Uterus (tissue), 4 donors: Measurements from ENCODE around the gene FKRP. TPM values are rescaled to one million over a fixed set of nuclear protein-coding genes. Genes with fewer than 3 reads are reported as not detected.

Source experiments
- DNase-seq, 2 donors: peaks; one replicate each; pipeline ENCODE4 v3.0.0-alpha.2; 2019 to 2020
- H3K27ac ChIP-seq, 2 donors: fragments of 200-600 bp; sonication (generic); 1 replicate in 1 of 2; 2 replicates in 1 of 2; pipeline ENCODE4 v1.5.1; 2016 to 2018
- H3K27me3 ChIP-seq, 2 donors: fragments of 200-600 bp; sonication (generic); one replicate each; pipeline ENCODE4 v1.5.1; 2018 to 2019; ENCODE audit warnings: control low read depth in 1 of 2
- H3K36me3 ChIP-seq, 2 donors: fragments of 200-600 bp; sonication (generic); one replicate each; pipeline ENCODE4 v1.5.1; 2019; ENCODE audit warnings: control low read depth in 1 of 2
- H3K4me1 ChIP-seq, 2 donors: fragments of 200-600 bp; sonication (generic); one replicate each; pipeline ENCODE4 v1.5.1; 2018 to 2019; ENCODE audit warnings: control low read depth in 1 of 2
- H3K4me3 ChIP-seq, 2 donors: fragments of 200-600 bp; sonication (generic); 1 replicate in 1 of 2; 2 replicates in 1 of 2; pipeline ENCODE4 v1.5.1; 2018 to 2019; ENCODE audit warnings: mild to moderate bottlenecking in 1 of 2
- H3K9me3 ChIP-seq, 2 donors: fragments of 200-600 bp; sonication (generic); one replicate each; pipeline ENCODE4 v1.5.1; 2019; ENCODE audit warnings: control low read depth in 1 of 2
- POLR2A ChIP-seq, 2 donors: fragments of 450-650 bp; IDR thresholded peaks; one replicate each; pipeline ENCODE4 v1.6.1; 2016; ENCODE audit warnings: antibody characterized with exemption in 2 of 2, mild to moderate bottlenecking in 1 of 2, moderate library complexity in 1 of 2
- intact Hi-C: fragments of 100-400 bp; cut with DNase I; formaldehyde crosslinking; loops from one replicate; pipeline ENCODE4 v1.15.1; 2023; ENCODE audit warnings: low total_unique reads
- total RNA-seq, 4 donors: library from RNA; depleted of rRNA in 3 of 4; stranded (reverse); fragments of >200 nt in 3 of 4; gene quantifications; one replicate each; pipeline versions ENCODE4 v1.1.0 to v1.2.4, GENCODE V29; 2014 to 2023
- TF ChIP-seq, protein P1 (sequence below), 4 experiments: fragments of 200-600 bp in 2 of 4; fragments of 450-650 bp in 2 of 4; sonication (generic) in 2 of 4; IDR thresholded peaks; one replicate each; pipeline ENCODE4 v1.5.1; 2016 to 2019; ENCODE audit warnings: antibody characterized with exemption in 4 of 4, mild to moderate bottlenecking in 2 of 4, moderate library complexity in 1 of 4
- donor health status: DM: yes; HTN: yes; CAD: no.

Gene FKRP
- total RNA-seq, 4 donors from 2014 or later: 7.4 to 154 (median 22.1) TPM

DNA sequence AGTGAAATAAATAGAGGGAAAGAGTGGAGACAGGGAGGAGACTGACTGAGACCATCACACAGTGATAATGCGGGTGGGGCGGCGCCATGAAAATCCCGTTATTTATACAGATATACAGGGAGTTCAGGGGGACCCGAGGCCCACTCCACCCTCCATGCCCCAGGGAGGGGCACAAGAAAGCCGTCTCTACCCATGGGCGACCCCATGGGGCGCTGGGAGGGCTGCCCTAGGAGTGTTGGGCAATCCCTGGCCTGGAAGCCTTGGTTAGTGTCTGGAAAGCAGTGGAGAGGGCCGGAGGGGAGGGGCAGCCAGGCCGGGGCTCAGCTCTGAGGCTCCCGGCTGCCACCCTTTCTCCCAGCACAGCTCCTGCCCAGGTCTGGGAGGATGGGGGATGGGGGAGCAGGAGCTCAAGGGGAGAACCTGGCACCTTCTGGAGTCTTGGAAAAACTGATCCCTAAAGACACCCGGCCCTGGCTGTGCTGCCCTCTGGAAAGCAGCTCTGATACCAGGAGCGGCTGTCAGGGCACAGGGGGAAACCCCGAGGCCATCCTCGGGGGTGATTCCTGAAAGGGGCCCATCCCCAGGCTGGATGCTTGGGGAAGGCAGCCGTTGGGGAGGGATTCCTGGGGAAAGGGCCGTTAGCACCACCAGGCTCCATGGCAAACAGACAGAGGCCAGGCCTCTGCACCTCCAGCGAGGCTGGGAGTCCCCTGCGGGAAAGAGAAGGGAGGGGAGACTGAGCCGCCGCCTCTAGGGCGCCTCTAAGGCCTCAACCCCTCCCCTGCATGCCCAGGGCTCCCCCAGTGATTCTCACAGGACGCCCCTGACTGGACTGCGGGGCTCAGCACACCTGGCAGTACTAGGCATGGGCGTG lies 26.0 kb upstream of the FKRP start:
- TF ChIP-seq POLR2A (IDR thresholded peaks at IDR 0.05): no peak
- TF ChIP-seq, protein P1, sequence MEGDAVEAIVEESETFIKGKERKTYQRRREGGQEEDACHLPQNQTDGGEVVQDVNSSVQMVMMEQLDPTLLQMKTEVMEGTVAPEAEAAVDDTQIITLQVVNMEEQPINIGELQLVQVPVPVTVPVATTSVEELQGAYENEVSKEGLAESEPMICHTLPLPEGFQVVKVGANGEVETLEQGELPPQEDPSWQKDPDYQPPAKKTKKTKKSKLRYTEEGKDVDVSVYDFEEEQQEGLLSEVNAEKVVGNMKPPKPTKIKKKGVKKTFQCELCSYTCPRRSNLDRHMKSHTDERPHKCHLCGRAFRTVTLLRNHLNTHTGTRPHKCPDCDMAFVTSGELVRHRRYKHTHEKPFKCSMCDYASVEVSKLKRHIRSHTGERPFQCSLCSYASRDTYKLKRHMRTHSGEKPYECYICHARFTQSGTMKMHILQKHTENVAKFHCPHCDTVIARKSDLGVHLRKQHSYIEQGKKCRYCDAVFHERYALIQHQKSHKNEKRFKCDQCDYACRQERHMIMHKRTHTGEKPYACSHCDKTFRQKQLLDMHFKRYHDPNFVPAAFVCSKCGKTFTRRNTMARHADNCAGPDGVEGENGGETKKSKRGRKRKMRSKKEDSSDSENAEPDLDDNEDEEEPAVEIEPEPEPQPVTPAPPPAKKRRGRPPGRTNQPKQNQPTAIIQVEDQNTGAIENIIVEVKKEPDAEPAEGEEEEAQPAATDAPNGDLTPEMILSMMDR (IDR thresholded peaks at IDR 0.05): no peak
- Histone ChIP-seq H3K9me3 (no peaks in the 10 kb centered on the region), H3K27ac (peak overlapping the region in 1 of 2 donors; percentile 0), H3K4me3 (no peak overlapping the region), H3K36me3 (no peaks in the 10 kb centered on the region), H3K4me1 (peaks cover 7 to 9% of the 10 kb centered on the region in 2 donors), H3K27me3 (no peaks in the 10 kb centered on the region)
- no peak for DNase-seq
- intact Hi-C loops: no loop called here

- TF ChIP-seq, protein P1 (IDR thresholded peaks at IDR 0.05): no peak
- no peak for TF ChIP-seq POLR2A (IDR thresholded peaks at IDR 0.05)
- no peak for DNase-seq
- no peaks in the 10 kb centered on the region for H3K27me3 ChIP-seq
- no peak overlapping the region for H3K27ac ChIP-seq
- H3K4me1 ChIP-seq: peaks cover 0 to 4% of the 10 kb centered on the region in 2 donors
- no peaks in the 10 kb centered on the region for H3K9me3 ChIP-seq
- H3K4me3 ChIP-seq: no peak overlapping the region
- H3K36me3 ChIP-seq: no peaks in the 10 kb centered on the region
- intact Hi-C loops: no loop called here
These were observed 25.2 kb upstream of the FKRP start for GRCh38 chr19:46720503-46721239.

DNA sequence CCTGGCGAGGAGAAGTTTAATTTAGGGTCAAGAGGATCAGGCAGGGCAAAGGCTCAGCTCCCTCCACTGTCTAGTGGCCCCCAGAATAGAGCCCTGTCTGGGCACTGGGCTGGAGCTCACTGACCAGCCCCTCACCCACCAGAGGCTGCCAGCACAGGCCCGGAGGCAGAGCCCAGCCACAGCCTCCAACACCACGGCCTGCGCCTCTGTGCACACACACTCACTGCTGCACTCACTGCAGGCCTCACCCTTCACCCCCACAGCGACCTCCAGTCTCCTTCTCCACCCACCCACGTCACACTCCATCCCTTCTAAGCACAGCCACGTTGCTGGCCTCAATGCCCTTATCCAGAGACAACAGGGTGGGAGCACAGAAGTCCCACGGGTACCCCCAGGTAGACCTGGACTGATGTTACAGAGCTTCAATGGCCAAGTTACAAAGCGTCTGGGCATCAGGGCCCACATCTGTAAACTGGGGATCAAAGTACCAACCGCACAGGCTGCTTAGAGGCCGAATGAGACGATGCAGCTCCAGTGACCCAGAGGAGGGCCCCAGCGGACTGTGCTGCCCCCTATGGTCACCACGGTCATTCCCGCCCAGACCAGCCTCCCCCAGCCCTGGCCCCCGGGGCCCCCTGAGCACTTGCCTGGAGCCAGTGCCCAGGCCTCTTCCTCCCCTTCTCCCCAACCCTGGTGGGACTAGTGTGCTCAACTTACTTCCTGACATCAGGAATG lies 24.4 kb upstream of the FKRP start:
- intact Hi-C loops: no loop called here
- H3K27me3 ChIP-seq: no peaks in the 10 kb centered on the region
- H3K4me1 ChIP-seq: no peaks in the 10 kb centered on the region
- no peaks in the 10 kb centered on the region for H3K9me3 ChIP-seq
- no peak overlapping the region for H3K4me3 ChIP-seq
- H3K36me3 ChIP-seq: no peaks in the 10 kb centered on the region
- H3K27ac ChIP-seq: no peak overlapping the region
- TF ChIP-seq, protein P1 (IDR thresholded peaks at IDR 0.05): no peak
- TF ChIP-seq POLR2A (IDR thresholded peaks at IDR 0.05): no peak
- no peak for DNase-seq

GRCh38 chr19:46722004-46722380 lies 23.9 kb upstream of the FKRP start:
- H3K27ac ChIP-seq: no peak overlapping the region
- H3K9me3 ChIP-seq: no peaks in the 10 kb centered on the region
- H3K36me3 ChIP-seq: no peaks in the 10 kb centered on the region
- TF ChIP-seq, protein P1 (IDR thresholded peaks at IDR 0.05): no peak
- no peak for TF ChIP-seq POLR2A (IDR thresholded peaks at IDR 0.05)
- intact Hi-C loops: no loop called here
- H3K27me3 ChIP-seq: no peaks in the 10 kb centered on the region
- no peaks in the 10 kb centered on the region for H3K4me1 ChIP-seq
- DNase-seq: no peak
- no peak overlapping the region for H3K4me3 ChIP-seq
